Activated CD4-positive, alpha-beta T cell treated with anti-CD3 and anti-CD28 coated beads, Interleukin-2, amount 50 U/mL, for 16 hours (primary cell): ENCODE results near the gene RYR2.

Experiments
- DNase-seq: peaks from one replicate; pipeline ENCODE4 v3.0.0-alpha.2; 2020

Gene RYR2

DNA sequence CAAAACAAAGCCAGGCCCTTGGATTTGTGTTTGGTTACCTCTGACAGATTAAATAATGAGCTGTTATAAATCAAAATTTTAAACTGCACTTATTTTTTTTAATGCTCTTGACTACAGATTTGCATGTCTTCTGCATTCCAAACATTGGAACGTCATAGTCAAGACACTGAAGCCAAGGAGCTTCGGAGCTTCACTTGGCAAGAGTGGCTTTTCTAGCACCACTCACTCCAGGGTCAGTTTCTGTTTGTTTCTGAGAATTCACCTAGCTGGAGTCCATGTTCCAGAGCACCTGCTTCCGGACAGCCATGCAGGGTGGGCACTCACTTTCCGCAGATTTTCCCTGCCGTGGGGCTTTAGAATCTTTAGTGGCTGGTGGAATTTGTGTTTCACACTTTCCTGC lies 645.8 kb downstream of the RYR2 start:
- no peak for DNase-seq

GRCh38 chr1:237690656-237691055 lies 648.7 kb downstream of the RYR2 start:
- DNase-seq: no peak

GRCh38 chr1:237692255-237692654 lies 650.3 kb downstream of the RYR2 start:
- no peak for DNase-seq

GRCh38 chr1:237695878-237696277 lies 653.9 kb downstream of the RYR2 start:
- no peak for DNase-seq

- DNase-seq: no peak
Measured at GRCh38 chr1:237700181-237700580, 658.2 kb downstream of the RYR2 start.

DNA sequence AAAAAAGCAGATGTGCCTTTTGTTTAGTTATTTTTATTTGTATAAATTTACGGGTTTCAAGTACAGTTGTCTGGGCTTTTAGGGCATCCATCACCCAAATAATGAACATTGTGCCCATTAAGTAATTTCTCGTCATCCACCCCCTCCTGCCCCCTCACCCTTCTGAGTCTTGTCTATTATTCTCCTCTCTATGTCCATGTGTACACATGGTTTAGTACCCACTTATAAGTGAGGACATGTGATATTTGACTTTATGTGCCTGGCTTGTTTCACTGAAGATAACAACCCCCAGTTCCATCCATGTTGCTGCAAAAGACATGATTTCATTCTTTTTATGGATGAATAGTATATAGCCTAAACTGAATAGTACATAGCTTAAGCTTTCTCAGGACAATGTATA lies 659.5 kb downstream of the RYR2 start:
- DNase-seq: no peak

DNA sequence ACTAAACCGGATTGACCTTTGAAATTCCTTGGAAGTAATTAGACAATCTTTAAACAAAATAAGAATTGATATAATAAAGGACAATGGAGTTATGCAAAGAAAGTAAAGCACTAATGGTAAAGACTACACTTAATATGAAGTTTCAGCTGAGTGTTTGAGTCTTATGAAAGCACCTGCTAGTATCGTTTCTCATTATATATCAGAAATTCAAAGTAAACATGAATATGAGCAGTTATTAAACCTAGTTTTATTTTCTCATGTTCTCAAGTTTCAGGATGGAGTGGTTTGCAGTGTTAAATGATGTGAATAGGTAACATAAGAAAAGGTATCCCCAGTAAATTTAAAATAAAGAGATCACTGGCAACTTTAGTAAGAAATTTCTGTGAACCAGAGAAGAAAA lies 660.2 kb downstream of the RYR2 start:
- no peak for DNase-seq

DNA sequence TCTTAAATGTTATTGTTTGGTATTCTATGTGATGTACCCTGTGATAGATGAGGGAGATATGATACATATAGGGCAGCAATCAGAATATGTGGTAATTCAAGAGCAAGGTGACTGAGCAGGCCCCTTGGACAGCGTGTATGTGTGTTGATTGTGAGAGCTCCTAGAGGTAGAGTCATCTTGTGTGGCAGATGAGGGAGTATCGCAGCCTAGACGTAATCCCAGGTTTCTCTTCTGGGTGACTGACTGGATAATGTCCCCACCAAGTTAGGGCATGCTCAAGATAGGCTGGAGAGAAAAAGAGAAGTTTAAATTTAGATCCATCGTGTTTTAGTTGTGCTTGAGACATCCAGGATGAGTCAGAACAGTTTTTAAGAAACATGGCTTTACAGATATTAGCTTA lies 663.5 kb downstream of the RYR2 start:
- no peak for DNase-seq

DNA sequence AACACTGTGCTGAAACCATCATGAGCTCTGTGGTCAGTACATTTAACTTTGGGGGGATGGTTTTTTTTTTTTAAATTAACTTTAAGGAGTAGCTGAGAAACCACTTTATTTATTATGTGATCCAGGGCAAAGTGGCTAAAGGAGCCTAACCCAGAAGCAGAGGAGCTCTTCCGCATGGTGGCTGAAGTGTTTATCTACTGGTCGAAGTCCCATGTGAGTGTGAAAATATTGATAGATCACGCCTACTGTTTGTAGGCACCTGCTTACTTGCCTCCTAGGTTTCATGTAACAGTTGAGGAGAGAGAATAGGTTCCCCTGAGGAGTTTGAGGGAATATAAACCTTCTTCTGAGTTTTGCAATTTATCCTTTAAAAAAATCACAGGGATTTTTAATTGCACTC lies 667.4 kb downstream of the RYR2 start:
- no peak for DNase-seq

DNA sequence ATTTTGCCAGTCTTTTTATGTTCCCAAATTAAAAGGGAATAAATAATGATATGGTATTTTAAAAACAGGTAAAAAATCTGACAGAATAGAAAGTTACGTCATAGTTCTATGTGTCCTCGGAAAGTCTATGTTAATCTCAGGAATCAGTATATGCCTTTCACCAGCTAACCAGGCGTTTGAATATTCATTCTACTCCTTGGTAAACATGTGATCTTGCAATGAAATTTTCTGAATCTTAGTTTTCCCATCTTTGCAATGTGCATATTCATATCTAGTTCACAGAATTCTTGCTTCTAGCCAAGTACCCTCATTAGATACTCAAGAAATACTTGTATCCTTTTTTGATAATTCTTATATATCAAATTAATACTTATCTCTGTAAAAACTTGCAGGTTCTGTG lies 669.3 kb downstream of the RYR2 start:
- DNase-seq: no peak

GRCh38 chr1:237712082-237712481 lies 670.1 kb downstream of the RYR2 start:
- DNase-seq: no peak

DNA sequence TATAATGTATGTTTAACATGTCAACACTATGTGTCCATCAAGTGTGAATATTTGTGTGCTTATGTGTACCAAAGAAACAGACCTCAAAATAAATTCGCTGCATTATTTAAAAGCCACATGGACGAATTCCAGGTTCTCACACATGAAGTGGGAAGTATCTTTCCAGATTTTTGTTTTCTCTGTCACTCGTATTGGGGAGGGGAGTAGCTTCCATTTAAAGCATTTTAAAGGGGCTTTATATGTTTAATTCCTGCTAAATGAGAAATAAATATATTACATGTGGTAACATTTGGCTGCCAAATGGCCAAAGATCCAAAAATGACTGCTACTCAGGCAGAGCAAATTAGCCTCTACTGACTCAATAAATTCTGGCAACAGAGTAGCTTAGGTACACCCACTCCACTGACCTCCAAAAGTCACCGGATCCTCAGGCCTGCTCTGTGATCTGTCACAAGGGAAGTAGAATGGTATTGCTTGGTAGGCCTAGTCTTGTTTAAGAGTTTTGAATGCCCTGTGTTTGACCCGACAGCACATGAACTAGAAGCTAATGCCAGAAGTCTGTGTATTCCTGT lies 670.7 kb downstream of the RYR2 start:
- no peak for DNase-seq

- no peak for DNase-seq
Measured at GRCh38 chr1:237713916-237714315, 671.9 kb downstream of the RYR2 start.

GRCh38 chr1:237717106-237717505 lies 675.1 kb downstream of the RYR2 start:
- no peak for DNase-seq

DNA sequence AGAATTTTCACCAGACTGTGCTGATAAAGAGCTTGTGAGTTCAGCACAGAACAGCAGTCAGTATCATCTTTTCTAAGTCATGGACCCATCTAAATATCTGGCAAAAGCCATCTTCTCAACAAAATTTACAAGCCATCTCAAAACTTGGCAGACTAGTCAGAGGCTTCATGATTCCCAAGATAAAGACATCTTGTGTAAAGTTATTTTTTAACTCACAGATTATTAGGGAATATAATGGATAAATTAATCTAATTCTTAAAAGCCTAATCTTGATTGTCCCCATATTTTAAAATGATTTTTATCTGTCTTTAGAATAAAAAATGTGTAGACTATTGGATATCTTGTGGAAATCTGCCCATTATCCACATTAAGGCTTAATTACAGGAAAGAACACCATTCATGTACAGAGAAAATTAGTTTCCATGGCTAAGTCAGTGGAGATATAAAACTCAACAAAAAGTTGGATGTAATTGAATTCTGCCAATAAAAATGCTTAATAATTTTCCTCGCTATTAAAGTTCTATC lies 688.9 kb downstream of the RYR2 start:
- no peak for DNase-seq

- no peak for DNase-seq
Measured at GRCh38 chr1:237732657-237733056, 690.7 kb downstream of the RYR2 start.

GRCh38 chr1:237736372-237737029 lies 694.5 kb downstream of the RYR2 start:
- DNase-seq: peak; percentile 53

GRCh38 chr1:237737448-237737847 lies 695.5 kb downstream of the RYR2 start:
- DNase-seq: no peak

- DNase-seq: no peak
Measured at GRCh38 chr1:237737938-237738610, 696.1 kb downstream of the RYR2 start.

DNA sequence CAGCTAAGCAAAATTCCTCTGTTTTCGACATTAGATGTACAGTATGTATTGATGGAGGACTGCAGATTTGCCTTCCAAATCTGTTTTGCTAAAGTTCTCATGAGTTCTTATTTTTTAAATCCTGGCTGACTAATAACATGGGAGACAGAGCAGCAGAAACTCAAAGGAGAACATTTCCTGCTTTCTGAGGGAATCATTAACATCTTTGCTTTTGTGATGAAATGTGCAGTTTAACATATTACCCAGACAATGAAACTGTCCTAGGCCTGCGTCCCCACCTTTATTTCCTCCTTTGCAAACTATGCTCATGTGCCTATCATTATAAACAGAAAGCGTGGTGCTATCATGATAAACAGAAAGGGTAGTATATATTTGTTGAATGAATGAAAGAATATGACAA lies 698.9 kb downstream of the RYR2 start:
- DNase-seq: no peak

DNA sequence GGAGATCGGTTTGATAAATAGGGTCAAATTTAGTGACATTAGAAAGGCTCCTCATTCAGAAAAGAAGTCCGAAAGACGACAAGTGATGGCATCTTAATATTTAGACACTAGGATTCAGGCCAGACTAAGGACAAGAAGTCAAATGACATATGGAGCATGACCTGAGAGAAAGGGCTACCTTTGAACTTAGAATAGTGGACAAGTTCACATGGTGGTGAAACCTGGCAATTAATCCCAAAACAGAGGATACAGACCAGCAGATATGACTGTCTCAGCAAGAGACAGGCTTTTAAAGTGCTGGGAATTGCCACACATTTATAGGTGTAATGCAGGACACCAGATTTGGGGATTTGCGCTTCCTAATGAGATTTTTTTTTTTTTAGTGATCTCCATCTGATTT lies 703.6 kb downstream of the RYR2 start:
- DNase-seq: no peak

- no peak for DNase-seq
Measured at GRCh38 chr1:237748171-237748960, 706.4 kb downstream of the RYR2 start.

DNA sequence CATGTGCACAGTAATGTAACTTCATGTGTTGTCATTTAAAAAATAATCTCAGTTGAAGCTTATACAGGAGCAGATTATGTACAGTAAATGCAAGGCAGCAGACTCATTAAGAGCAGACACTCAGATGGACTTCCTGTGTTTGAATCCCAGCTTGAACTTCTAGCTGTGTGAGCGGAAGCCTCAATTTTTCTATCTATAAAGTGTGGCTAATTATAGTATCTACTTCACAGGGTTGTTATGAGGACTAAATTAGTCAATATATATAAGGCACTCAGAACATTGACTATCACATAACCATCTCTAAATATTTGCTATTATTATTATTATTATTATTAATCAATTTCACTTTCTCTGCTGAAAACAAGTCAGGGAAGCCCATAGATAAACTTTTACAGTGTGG lies 707.1 kb downstream of the RYR2 start:
- DNase-seq: no peak

GRCh38 chr1:237751090-237751489 lies 709.1 kb downstream of the RYR2 start:
- DNase-seq: no peak
